Epithelial cell of esophagus (primary cell): Measurements from ENCODE around the gene MEF2A.

Experiments
- DNase-seq: peaks from one replicate; pipeline ENCODE4 v3.0.0; 2010; ENCODE audit warnings: low read depth
- H3K4me3 ChIP-seq: 2 replicates; pipeline ENCODE4 v1.5.1; 2011; ENCODE audit warnings: mild to moderate bottlenecking, low read length, control low read depth
- CTCF ChIP-seq: IDR thresholded peaks from 2 replicates; pipeline ENCODE4 v1.5.1; 2011; ENCODE audit warnings: low read depth, mild to moderate bottlenecking, low read length, control low read depth, inconsistent platforms; ENCODE audit not compliant: insufficient read depth; ENCODE audit errors: missing control alignments

The MEF2A gene

GRCh38 chr15:99621767-99622166 lies 56.0 kb downstream of the MEF2A start:
- no peak overlapping the region for H3K4me3 ChIP-seq
- no peak for TF ChIP-seq CTCF
- DNase-seq, result no peak

- DNase-seq, result no peak
- no peak overlapping the region for H3K4me3 ChIP-seq
- no peak for TF ChIP-seq CTCF
Measured at GRCh38 chr15:99628374-99629001, 62.7 kb downstream of the MEF2A start.

- DNase-seq, result no peak
- H3K4me3 ChIP-seq, result no peak overlapping the region
- TF ChIP-seq CTCF, result no peak
Measured at GRCh38 chr15:99630607-99631131, 64.9 kb downstream of the MEF2A start.

GRCh38 chr15:99631255-99631654 lies 65.5 kb downstream of the MEF2A start:
- H3K4me3 ChIP-seq, result no peak overlapping the region
- DNase-seq, result no peak
- TF ChIP-seq CTCF, result no peak

- peak; percentile 10 for DNase-seq
- H3K4me3 ChIP-seq, result no peak overlapping the region
- no peak for TF ChIP-seq CTCF
Measured at GRCh38 chr15:99632521-99632920, 66.7 kb downstream of the MEF2A start.

GRCh38 chr15:99633655-99634054 lies 67.9 kb downstream of the MEF2A start:
- DNase-seq, result no peak
- no peak overlapping the region for H3K4me3 ChIP-seq
- TF ChIP-seq CTCF, result no peak

- DNase-seq, result no peak
- TF ChIP-seq CTCF, result no peak
Measured at GRCh38 chr15:99634576-99634975, 68.8 kb downstream of the MEF2A start.

More at GRCh38 chr15:99634576-99634975, 68.8 kb downstream of the MEF2A start:
- H3K4me3 ChIP-seq, result no peak overlapping the region
